HG02885 (cell line): ENCODE measurements around the gene CSF3.

Experiments
- ATAC-seq: cut with Tn5 transposase; IDR thresholded peaks from one replicate; pipeline ENCODE4 v1.9.1; 2021; ENCODE audit warnings: mild to moderate bottlenecking; ENCODE audit not compliant: unreplicated experiment, poor library complexity

CSF3 gene, protein sequence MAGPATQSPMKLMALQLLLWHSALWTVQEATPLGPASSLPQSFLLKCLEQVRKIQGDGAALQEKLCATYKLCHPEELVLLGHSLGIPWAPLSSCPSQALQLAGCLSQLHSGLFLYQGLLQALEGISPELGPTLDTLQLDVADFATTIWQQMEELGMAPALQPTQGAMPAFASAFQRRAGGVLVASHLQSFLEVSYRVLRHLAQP

GRCh38 chr17:40015005-40015997 lies at the start of gene CSF3:
TSS of gene CSF3 (plus strand) at chr17:40015440. CDS start at chr17:40015475, 35 bp downstream.
- ATAC-seq = no peak

DNA sequence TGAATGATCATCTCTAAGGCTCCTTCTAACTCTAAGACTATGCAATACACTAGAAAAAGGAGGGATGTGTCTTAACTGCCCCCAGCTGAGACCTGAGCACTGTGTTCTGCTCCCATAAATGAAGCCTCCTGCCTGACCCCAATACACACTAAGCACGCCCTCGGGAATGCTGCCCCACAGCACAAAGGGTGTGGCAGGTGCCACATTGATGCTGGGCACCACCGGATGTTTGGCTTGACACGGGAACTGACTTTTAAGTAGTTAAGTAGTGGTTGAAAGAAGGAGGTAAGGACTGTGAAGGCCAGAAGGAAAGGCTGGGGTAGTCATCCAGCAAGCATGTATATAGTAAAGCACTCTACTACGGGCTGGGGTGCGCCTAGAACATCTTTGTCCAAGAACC lies 48.5 kb upstream of the CSF3 start:
- ATAC-seq = no peak

- ATAC-seq = no peak
These were observed 46.5 kb upstream of the CSF3 start for GRCh38 chr17:39968761-39969160.

GRCh38 chr17:39969375-39969774 lies 45.9 kb upstream of the CSF3 start:
- no peak for ATAC-seq

DNA sequence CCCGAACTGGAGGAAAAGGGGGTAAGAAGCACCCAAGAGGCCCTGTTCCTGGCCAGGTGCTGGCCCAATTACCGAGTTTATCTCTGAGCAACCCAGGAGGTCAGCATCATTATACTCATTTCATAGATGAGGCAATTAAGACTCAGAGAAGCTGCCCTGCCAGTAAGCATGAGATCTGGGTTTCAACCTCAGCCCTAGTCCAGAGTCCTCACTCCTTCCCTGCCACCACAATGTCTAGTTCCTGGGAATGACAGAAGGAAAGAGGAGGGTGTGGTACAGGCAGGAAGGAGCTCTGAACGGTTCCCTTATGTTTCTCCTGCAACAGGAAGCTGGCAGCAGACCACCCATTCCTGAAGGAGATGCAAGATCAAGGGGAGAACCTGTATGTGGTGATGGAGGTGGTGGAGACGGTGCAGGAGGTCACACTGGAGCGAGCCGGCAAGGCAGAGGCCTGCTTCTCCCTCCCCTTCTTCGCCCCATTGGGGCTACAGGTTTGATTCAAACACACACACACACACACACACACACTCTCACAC lies 45.0 kb upstream of the CSF3 start:
- ATAC-seq = no peak

DNA sequence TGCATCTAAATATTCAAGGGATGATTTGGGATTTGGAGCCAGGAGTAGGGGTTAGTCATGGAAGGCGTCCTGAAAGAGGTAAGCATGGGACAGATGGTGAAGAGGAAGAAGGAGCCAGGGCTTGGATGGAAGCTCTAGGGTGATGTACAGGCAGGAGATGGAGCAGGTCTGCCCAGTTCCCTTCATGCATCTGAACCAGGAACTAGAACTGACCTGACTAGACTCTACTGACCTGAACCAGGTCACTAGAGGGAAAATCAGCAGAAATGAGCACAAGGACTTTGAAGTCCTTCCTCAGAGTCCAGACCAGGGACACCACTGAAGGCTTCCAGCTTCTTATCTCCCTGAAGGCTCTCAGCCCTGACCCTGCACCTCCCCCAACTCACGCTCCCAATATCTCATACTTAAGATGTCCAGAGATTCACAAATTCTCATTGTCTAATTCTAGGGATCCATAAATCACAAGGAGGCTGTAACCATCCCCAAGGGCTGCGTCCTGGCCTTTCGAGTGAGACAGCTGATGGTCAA lies 44.1 kb upstream of the CSF3 start:
- no peak for ATAC-seq

- ATAC-seq = no peak
These were observed 43.0 kb upstream of the CSF3 start for GRCh38 chr17:39972271-39972670.

- no peak for ATAC-seq
These were observed 41.7 kb upstream of the CSF3 start for GRCh38 chr17:39973496-39973895.

- ATAC-seq = no peak
These were observed 40.8 kb upstream of the CSF3 start for GRCh38 chr17:39974433-39974832.

- ATAC-seq = no peak
These were observed 39.4 kb upstream of the CSF3 start for GRCh38 chr17:39975801-39976200.

- no peak for ATAC-seq
These were observed 36.1 kb upstream of the CSF3 start for GRCh38 chr17:39979016-39979670.

GRCh38 chr17:39979893-39980350 lies 35.3 kb upstream of the CSF3 start:
- peak; percentile 10 for ATAC-seq

- ATAC-seq = peak; percentile 93
These were observed 34.7 kb upstream of the CSF3 start, which contains the start of gene PSMD3 for GRCh38 chr17:39980351-39981206. TSS of gene PSMD3 (plus strand) at chr17:39980807. CDS start at chr17:39980971, 164 bp downstream.

- no peak for ATAC-seq
These were observed 34.0 kb upstream of the CSF3 start for GRCh38 chr17:39981207-39981741.

GRCh38 chr17:39981766-39982375 lies 33.4 kb upstream of the CSF3 start:
- no peak for ATAC-seq

- no peak for ATAC-seq
These were observed 26.9 kb upstream of the CSF3 start for GRCh38 chr17:39988206-39988810.

- no peak for ATAC-seq
These were observed 20.8 kb upstream of the CSF3 start for GRCh38 chr17:39994448-39994847.

DNA sequence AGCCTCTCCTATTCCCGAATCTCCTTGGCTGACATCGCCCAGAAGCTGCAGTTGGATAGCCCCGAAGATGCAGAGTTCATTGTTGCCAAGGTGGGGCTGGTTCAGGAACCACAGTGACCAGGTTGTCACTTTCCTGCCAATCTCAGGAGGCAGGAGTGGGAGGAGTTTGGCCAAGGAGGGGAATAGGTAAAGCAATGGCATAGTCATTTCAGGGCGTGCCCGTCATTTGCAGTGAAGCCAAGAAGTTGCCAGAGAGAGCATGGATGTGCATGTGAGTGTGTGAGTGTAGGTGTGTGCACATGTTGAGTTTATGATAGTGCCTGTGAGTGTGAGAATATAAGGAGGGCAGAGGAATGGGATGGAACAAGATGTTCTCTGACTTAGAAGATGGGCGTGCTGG lies 19.8 kb upstream of the CSF3 start:
- no peak for ATAC-seq
